ENCODE results near the gene NAT14. TPM values are rescaled to one million over a fixed set of nuclear protein-coding genes. Genes with fewer than 3 reads are reported as not detected.

Gene NAT14
- total and polyA plus RNA-seq, 2 of the 8 experiments (the other 6 are each of a cell fraction or from before 2014, with no cell fraction given), result 47.1 to 71.2 TPM

DNA sequence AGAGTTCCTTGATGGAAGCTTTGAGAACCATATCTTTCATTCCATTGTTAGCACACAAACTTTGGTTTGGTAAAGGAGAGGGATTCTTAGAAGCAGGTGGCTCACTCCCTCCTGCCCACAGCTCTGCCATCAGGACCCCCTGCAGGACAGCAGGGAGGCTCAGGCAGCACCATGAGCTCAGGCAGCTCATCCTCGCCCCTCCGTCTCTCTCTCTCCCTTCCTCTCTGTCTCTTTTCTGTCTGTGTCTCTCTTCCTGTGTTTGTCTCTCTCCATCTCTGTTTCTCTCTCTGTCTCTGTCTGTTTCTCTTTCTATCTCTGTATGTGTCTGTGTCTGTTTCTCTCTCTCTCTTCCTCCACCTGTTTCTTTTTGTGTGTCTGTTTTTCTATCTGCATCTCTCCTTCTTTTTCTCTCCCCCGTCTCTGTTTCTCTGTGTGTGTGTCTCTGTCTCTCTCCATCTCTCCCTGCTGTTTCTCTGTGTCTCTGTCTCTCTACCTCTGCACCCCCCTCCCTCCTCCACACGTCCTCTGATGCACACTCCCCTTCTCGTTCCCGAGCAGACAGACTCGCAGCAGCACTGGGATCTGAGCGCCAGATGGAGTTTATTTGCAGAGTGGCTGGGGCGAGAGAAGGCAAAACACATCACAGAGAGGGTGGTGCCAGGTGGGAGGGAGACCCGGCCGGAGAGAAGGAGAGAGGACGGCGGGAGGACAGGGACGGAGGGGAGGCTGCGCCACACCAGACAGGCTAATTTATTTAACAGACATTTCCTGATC is 43.2 kb downstream of the NAT14 start (continued):
- TF ChIP-seq SP4 (IDR thresholded peaks at IDR 0.05; ENCODE audit: low read length) (no peak), HDAC6 (IDR thresholded peaks at IDR 0.05; ENCODE audit: low read depth, low read length) (no peak), CHD1 (IDR thresholded peaks at IDR 0.05; ENCODE audit: low read depth, low read length) (no peak), CREB1 (IDR thresholded peaks at IDR 0.05) (no peak)
